HG03469 (cell line): ENCODE results near the gene IL31.

ENCODE experiments used
- ATAC-seq: cut with Tn5 transposase; IDR thresholded peaks from one replicate; pipeline ENCODE4 v1.9.1; 2021; ENCODE audit warnings: mild to moderate bottlenecking, moderate library complexity, moderate number of reproducible peaks; ENCODE audit not compliant: unreplicated experiment

IL31 gene

DNA sequence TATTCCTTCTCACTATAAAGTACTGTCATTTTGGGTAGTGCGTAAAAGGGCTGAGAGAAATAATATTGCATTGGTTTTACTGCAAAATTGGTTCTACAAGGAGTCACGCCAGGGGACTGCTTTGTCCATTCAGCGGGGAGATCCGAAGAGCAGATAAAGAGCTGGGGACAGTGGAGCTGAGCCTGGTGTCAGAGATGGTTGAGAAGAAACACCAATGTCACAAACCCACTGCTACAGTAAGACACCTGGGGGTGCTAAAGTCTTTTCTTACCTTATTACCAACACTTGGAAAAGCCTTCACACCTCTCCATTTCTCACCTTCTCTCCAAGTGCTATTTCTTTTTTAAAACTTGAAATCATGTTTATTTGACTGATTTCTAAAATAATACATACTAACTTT lies 14.1 kb downstream of the IL31 start:
- ATAC-seq = no peak

DNA sequence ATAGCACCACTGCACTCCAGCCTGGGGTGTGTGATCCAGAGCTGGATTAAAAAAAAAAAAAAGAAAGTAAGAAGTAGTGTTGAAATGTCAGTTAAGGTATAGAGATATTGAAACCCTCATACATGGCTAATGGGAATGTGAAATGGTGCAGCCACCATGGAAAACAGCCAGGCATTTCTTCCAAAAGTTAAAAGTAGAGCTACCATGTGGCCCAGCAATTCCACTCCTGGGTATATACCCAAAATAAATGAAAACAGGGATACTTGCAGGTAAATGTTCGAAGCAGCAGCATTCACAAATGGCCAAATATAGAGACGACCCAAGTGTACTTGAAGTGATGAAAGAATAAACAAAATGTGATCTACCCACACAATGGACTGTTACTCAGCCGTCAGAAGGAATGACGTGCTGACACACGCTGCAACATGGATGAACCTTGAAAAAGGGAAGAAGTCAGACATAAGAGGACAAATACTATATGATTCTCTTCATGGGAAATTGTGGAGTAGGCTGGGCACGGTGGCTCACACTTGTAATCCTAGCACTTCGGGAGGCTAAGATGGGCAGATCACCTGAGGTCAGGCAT lies 15.2 kb downstream of the IL31 start:
- ATAC-seq = no peak

DNA sequence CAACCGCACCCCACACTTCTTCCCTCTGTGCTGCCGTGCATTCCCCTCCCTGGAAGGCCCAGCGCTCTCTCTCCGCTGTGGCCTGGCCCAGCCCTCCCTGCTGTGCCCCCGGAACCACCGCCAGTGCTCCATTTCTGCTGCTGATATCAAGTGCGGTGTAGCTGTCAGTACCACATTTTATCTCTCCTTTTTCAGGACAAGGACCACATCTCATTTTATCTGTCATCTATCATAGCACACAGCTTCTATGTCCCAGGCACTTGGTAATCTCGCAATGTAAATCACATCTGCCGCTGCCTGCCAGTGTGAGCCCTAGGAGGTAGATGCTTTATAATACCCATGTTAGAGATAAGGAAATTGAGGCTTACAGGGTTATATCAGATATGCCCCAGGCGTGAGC lies 18.3 kb downstream of the IL31 start:
- ATAC-seq = no peak

DNA sequence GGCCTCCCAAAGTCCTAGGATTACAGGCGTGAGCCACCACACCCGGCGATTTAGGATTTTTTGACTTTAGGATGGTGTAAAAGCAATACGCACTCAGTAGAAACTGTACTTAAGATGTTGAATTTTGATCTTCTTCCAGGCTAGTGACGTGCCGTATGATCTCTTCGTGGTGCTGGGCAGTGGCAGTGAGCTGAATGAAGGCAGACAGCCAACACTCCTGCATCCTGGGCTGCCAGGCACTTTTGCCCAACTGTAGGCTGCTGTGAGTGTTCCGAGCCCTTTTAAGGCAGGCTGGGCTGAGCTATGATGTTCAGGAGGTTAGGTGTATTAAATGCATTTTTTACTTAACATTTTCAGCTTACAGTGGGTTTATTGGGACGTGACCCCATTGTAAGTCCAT lies 21.3 kb downstream of the IL31 start:
- ATAC-seq = no peak

DNA sequence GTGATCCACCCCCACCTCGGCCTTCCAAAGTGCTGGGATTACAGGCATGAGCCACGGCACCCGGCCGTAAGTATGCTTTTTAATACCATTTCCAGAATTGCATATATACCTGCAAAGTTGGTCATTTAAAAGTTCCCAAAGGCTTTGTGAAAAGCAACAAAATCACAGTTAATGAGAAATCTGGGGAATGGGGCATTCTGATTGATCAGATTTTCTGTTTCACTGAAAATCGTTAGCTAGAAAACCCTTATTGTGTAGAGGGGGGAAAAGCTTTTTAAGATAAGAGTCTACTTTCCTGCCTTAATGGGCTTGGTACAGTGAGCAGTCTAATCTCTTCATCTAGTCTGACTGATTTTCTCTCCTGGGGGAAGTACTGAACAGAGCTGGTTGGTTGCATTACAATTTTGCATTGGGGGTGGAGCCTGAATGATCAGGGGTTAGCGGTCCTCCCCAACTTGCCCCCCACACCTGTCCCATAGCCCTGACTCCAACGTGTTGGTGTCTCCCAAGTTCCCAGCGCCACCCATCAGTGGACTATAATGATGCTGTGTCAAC lies 23.8 kb downstream of the IL31 start:
- no peak for ATAC-seq

DNA sequence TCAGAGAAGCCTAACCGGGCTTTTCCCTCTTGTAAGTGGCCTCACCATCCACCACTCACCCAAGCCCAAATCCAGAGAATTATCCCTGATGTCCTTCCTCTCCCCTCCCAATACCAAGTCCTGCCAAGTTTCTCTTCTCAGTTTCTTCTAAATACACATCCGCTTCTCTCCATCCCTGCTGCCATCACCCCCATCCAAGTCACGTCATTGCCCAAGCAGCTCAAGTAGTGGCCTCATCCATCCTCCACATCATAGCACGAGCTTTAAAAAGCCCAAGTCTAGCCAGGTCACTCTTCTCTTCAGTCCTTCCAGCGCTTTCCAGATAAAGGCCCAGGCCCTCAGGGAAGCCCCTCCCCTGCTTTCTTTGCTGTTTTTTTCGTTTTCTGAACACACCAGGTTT lies 25.4 kb downstream of the IL31 start:
- no peak for ATAC-seq

DNA sequence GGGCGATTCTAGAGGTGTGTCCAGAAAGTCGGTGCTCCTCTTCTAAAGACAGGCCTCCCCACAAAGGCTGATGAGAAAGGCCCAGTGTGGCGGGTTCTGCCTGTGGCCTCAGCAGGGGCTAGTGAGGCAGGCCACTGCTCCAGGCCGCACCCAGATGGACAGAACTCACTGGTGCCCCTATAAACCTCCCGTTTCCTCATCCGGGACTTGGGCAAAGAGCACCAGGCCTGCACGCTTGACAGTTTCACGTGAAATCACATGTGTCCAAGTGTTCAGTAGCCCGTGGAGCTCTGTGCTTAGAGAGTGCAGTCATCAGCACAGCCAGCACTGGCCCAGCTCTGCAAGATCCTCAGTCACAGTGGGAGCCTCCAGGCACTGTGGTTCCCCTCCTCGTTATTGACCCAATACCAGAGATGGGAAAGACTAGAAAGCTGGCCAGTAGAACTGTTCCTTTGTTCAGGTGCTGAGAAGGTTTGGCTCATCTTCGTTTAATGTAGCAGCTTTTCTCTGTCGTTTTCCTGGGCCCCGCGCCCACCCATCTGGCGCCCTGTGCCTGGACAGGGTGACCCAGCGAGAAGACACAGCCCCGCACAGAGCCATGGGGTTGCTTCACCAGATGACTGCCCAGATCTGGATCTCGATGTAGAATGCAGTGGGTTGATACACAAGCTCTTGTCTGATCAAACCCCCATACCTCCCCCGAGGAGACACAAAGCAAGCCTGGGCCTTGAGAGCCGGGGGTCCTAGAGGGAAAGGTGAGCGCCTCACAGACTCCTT lies 26.3 kb downstream of the IL31 start:
- no peak for ATAC-seq

DNA sequence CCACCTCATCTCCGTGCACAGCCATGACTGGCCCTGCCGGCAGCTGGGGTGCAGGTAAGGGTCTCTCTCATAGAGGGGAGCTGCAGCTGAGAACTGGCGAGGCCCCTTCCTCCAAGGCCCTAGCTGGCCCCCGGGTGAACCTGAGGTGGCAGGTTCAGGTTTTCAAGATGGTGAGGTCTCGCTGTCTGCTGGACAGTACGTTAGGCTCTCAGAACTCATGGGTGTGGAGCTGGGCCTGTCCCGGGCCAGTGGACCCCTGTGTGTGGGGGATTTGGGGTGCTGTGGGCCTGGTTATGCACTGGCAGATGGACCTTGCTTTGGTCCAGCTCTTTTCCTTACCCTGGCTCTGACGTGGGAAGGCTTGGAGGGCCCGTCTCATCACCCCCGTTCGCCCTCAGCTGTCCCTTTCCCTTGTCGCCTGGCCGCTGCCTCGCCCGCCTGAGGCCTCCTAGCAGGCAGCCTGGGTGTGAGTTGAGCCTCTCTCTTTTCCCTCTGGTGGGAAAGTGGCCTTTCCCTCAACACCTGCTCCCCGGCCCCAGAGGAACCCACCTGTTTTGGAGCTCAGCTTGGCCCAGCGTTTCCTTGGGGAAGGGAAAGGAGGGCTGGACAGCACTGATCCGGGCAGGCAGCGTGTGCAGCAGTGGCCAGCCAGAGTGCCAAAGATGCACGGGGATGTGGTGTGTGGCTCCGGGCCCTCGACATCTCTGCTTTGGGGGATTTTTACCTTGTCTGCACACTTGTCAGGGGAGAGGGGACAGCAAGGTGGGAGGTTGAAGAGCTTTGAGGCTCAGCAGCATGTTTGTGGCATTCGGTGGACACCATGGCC lies 28.3 kb downstream of the IL31 start:
- ATAC-seq = no peak

DNA sequence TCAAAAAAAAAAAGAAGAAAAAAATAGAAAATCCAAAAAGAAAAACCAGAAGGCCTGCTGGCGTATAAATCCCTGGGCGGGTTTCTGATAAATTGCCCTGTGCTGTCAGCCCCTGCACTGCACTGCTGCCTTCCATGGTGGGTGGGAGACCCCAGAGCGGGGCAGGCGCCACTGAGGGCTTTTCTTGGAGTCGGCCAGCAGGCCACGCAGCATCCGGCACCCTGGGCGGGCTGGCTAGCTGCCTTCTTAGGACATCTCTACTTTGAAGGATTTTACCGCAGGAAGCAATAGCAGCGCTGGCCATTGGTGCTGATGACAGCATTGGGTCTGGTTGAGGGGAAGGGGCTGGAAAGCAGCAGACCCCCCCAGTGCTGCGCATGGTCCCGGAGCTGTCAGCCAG lies 29.1 kb downstream of the IL31 start:
- no peak for ATAC-seq

DNA sequence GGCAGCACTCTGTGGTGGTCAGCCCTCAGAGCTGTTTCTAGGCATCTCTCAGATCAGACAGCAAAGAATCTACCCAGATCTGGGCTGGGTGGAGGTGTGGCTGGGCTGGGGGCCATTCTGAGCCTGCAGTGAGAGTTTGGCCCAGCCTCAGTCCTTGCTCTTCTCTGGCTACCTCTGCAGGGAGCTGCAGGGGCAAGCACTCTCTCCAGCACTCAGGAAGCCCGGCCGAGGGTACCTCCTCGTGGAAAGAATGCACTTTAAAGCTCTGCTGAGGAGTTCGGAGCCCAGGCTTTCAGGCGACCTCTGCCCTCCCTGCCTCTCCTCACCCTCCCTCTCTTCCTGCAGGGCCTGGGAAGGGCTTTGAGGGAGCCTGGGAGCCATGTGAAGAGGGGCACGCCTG lies 31.2 kb downstream of the IL31 start:
- ATAC-seq = no peak

DNA sequence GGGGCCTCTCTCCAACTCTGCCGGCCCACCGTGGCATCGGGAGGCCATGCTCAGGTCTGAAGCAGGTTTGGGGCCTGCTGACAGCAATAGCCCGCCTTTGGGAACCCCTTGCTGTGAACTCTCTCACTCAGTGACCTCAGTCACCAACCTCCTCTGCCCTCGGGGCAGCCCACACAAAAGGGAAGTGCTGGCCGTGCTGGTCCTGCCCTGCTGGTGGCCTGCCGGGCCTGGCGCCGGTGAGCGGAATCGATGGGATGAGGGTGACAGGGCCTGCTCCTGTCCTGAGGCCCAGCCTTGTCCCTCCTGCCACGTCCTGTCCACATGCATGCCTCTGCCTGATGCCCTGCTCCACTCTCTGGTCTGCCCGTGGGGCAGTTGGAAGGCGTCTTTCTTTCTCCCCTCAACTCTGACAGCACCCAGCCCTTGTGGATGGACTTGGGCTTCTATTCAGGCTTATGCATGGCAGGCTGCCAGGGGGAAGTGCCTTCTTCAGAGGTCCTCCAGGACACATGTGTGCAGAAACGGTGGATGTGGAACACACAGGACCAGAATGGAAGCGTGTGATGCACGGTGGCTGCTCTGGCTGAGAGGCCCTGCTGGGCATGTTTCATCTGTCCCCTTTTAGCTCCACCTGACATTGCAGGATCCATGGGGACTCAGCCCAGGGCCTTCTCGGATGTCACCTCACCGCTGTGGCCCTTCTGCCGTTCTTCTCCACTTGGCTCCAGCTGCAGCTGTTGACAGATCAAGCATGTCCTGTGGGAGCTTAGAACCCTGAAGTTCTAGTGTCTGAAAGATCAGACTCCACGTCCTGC lies 31.9 kb downstream of the IL31 start:
- ATAC-seq = no peak

DNA sequence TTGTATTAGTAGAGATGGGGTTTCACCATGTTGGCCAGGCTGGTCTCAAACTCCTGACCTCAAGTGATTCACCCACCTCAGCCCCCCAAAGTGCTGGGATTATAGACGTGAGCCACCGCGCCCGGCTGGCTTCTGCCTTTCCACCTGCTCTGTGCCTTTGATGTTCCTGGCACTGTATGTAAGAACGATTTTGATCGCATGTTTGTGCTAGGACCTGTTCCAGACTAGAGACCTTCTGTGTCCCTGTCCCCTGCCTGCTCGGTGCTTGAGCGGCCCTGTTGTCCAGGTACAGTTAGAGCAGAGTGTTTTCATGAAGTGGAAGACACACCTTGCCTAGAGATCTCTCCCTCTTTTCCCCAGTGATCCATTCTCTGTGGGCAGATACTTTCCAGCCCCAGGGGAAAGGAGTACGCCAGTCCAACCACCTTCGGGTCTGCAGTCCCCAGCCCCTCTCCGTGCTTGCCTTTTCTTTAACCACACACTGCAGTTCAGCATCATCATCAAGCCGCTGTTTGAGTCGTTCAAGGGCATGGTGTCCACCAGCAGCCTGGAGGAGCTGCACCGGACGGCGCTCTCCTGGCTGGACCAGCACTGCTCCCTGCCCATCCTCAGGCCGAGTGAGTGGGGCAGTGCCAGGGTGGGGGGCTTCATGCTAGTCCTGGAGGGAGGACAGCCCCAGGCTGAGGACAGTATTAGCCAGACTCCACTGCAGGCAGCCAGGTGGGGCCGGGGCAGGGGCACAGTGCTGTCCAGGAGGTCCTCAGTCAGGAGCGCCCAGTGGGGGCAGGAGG lies 33.4 kb downstream of the IL31 start:
- no peak for ATAC-seq

DNA sequence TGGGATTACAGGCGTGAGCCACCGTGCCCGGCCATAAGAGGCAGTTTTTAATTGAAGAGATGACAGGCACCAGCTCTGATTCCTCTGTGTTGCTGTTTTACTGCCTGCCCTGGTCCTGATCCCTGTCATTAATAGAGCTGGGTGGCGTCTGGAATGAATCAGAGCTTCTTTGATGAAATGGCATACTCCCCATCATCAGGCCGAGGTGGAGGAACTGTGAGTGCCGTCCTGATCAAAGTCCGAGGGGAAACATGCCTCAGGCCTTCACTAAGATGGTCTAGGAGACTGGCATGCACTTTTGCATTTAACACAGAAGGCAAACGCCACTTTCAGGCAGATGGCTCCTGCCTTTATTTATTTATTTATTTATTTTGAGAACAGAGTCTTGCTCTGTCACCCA lies 34.1 kb downstream of the IL31 start:
- ATAC-seq = no peak

DNA sequence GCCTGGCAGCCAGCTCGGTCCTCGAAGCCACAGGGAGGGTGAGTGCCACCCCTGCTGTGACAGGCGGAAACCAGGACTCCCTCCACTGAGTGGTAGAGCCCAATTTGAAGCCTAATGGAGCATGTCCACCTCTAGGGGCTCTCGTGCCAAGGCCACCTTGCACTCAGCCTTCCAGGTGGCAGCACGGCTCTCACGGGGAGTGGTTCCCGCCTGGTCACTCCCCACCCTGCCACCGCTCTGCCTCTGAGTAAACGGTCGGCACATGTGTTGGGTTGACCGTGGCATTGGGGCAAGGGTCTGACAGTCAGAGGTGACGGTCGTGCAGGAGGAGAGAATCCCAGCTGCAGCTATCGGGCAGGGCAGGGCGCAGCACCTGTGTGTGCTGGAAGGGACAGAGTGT lies 34.8 kb downstream of the IL31 start:
- ATAC-seq = no peak

DNA sequence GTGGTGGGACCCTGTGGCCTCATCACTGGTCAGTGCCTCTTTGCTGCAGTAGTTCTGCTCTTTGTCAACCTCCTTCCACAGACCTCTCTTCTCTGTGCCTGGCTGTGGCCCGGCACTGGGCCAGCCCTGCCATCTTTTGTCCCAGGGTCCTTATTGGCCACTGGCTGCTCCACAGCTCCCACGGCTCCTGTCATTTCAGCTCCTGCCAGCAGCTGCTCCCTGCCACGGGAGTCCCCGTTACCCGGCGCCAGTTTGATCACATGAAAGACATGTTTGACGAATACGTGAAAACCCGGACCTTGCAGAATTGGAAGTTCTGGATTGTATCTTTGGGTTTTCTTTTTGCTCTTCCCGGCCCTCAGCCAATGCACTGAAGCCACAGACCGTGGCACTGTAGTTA lies 35.4 kb downstream of the IL31 start:
- ATAC-seq = no peak

DNA sequence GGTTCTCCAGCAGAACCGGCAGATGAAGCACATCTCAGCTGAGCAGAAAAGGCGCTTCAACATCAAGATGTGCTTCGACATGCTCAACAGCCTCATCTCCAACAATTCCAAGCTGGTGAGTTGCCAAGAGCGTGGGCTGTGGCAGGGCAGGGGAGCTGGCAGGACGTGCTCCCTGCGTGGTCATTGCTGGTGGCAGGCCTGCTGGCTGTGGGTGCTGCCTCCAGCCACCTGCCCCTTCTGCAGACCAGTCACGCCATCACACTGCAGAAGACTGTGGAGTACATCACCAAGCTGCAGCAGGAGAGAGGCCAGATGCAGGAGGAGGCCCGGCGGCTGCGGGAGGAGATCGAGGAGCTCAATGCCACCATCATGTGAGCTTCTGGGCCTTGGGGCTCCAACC lies 35.8 kb downstream of the IL31 start:
- ATAC-seq = no peak

DNA sequence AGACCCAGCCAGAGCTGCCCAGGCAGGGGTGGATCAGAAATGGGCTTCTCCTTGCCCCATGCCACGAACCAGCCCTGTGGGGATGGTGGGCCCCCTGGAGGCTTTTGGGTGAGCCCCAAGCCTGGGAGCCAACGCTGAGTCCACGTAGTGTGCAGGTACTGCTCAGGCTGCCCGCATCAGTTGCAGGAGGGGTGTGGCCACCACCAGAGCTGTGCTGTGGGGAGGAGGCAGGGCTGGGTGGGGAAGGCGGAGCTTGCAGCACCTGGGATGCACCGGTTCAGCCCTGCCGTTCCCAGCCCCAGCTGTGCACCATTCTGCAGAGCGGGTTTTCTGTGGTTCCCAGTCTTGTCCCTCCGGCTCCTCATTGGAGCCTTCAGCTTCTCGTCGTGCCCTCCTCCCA lies 36.3 kb downstream of the IL31 start:
- no peak for ATAC-seq

DNA sequence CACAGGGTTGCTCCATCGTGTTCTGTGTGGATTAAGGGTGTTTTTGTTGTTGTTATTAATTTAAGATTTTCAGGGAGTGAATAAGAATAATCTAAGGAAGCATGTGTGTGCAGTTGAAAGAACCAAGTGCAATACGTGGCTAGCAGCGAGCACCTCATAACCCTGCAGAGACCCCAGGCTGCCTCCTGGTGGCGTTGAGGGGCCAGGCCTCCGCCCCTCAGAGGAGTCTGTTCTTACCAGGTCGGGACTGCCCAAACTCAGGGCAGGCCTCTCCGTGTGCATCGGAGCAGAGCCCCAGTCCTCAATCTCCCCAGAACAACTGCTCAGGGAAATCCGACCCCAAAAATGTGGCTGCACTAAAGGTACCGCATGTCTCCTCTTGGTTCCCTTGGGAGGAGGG lies 36.8 kb downstream of the IL31 start:
- ATAC-seq = no peak

DNA sequence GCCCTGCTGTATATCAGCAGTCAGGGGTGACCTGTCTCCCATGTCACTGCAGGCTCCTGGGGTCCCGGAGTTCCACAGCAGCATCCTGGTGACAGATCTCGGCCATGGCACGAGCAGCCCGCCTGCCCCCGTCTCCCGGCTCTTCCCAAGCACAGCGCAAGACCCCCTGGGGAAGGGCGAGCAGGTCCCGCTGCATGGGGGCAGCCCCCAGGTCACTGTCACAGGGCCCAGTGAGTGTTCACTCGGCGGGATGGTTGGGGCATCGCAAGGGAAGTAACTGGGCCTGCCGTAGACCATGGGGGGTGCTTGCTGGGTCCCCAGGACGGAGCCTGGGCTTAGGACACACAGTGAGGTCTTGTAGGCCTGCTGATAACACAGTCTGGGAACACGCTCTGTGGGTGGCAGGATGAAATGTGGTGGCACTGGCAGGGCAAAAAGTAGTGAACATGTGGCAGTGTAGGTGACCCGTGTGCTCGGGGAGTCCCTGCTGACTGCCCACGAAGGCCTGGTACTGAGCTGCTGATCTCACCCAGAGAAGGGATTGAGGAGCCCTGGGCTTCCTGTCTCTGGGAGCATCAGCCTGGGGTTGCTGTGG lies 38.5 kb downstream of the IL31 start:
- no peak for ATAC-seq
